GM19438 (cell line): ENCODE results near the gene GPR176.

Experiments used
- ATAC-seq: cut with Tn5 transposase; IDR thresholded peaks from one replicate; pipeline ENCODE4 v1.9.1; 2021; ENCODE audit warnings: low read depth; ENCODE audit not compliant: unreplicated experiment

GPR176 gene

GRCh38 chr15:39919748-39920509 lies at the start of gene GPR176:
GPR176 (minus strand) TSS chr15:39920266; CDS start chr15:39920026, 240 bp downstream.
- no peak for ATAC-seq

GRCh38 chr15:39969002-39969394 lies 48.9 kb upstream of the GPR176 start:
- no peak for ATAC-seq

GRCh38 chr15:39968273-39969001 lies 48.4 kb upstream of the GPR176 start:
- ATAC-seq: no peak

- ATAC-seq: no peak
These were observed 46.5 kb upstream of the GPR176 start for GRCh38 chr15:39966521-39966920.

GRCh38 chr15:39963786-39964185 lies 43.7 kb upstream of the GPR176 start:
- ATAC-seq: no peak

GRCh38 chr15:39961051-39961450 lies 41.0 kb upstream of the GPR176 start:
- ATAC-seq: no peak

GRCh38 chr15:39960411-39960810 lies 40.3 kb upstream of the GPR176 start:
- no peak for ATAC-seq

- no peak for ATAC-seq
These were observed 39.3 kb upstream of the GPR176 start for GRCh38 chr15:39959411-39959810.

- ATAC-seq: no peak
These were observed 37.4 kb upstream of the GPR176 start for GRCh38 chr15:39957481-39957880.

GRCh38 chr15:39953521-39953920 lies 33.5 kb upstream of the GPR176 start:
- no peak for ATAC-seq

- ATAC-seq: no peak
These were observed 31.5 kb upstream of the GPR176 start for GRCh38 chr15:39951561-39951960.

- ATAC-seq: no peak
These were observed 28.8 kb upstream of the GPR176 start for GRCh38 chr15:39948817-39949216.

- no peak for ATAC-seq
These were observed 27.5 kb upstream of the GPR176 start for GRCh38 chr15:39947401-39948197.

- no peak for ATAC-seq
These were observed 26.8 kb upstream of the GPR176 start for GRCh38 chr15:39946862-39947261.

- no peak for ATAC-seq
These were observed 24.7 kb upstream of the GPR176 start for GRCh38 chr15:39944726-39945125.

GRCh38 chr15:39942753-39943150 lies 22.7 kb upstream of the GPR176 start:
- no peak for ATAC-seq

GRCh38 chr15:39942101-39942752 lies 22.2 kb upstream of the GPR176 start:
- ATAC-seq: no peak

- ATAC-seq: no peak
These were observed 19.7 kb upstream of the GPR176 start for GRCh38 chr15:39939487-39940452.

GRCh38 chr15:39937696-39938095 lies 17.6 kb upstream of the GPR176 start:
- no peak for ATAC-seq

- no peak for ATAC-seq
These were observed 16.6 kb upstream of the GPR176 start for GRCh38 chr15:39936681-39937080.
